Measurements from ENCODE around the gene RAB6C. TPM values are rescaled to one million over a fixed set of nuclear protein-coding genes. Genes with fewer than 3 reads are reported as not detected.

Gene RAB6C
- total RNA-seq = under 0.01 TPM in 1 of 2 replicates, not detected in the other

GRCh38 chr2:129979629-129980155, at the start of gene RAB6C:
RAB6C (plus strand) TSS chr2:129979666; CDS start chr2:129980116, 450 bp downstream.

Other genes with a start within 250 kb of the RAB6C start
- gene POTEF, start 149.6 kb downstream of the RAB6C start, total RNA-seq = not detected in 2 replicates
- gene CCDC74B, start 165.4 kb downstream of the RAB6C start, total RNA-seq = 5.4 and 17.9 TPM in 2 replicates
- 39.2 and 47.1 TPM in 2 replicates for gene SMPD4, start 201.9 kb downstream of the RAB6C start, total RNA-seq
- gene MZT2B, start 202.6 kb downstream of the RAB6C start, total RNA-seq = 263 and 313 TPM in 2 replicates
- gene TUBA3E, start 218.8 kb downstream of the RAB6C start, total RNA-seq = not detected in 2 replicates

All from epithelial cell of alveolus of lung (primary cell).